Cardiac muscle cell (in vitro differentiated cells and primary cell): ENCODE data around the gene AGRN. TPM values are rescaled to one million over a fixed set of nuclear protein-coding genes. Genes with fewer than 3 reads are reported as not detected.

Experiments used
- DNase-seq, 2 donors: peaks; one replicate each; pipeline versions ENCODE4 v3.0.0 to v3.0.0-alpha.2; 2010 to 2017; ENCODE audit warnings: low read depth in 1 of 2, low spot score in 1 of 2
- H3K27ac ChIP-seq: fragments of 200-600 bp; sonication (generic); 2 replicates; pipeline ENCODE4 v1.5.1; 2016
- H3K27me3 ChIP-seq: fragments of 200-600 bp; sonication (generic); 2 replicates; pipeline ENCODE4 v1.6.0; 2016; ENCODE audit warnings: control low read depth
- H3K36me3 ChIP-seq: fragments of 200-600 bp; sonication (generic); 2 replicates; pipeline ENCODE4 v1.5.1; 2016; ENCODE audit warnings: control low read depth
- H3K4me1 ChIP-seq: fragments of 200-600 bp; sonication (generic); 2 replicates; pipeline ENCODE4 v1.8.1; 2017; ENCODE audit warnings: low read depth, mild to moderate bottlenecking, mixed run types
- H3K4me3 ChIP-seq: fragments of 200-600 bp; sonication (generic); 2 replicates; pipeline ENCODE4 v1.5.1; 2016; ENCODE audit warnings: mild to moderate bottlenecking
- H3K9me3 ChIP-seq: fragments of 200-600 bp; sonication (generic); 2 replicates; pipeline ENCODE4 v1.5.1; 2017; ENCODE audit warnings: low read depth, mild to moderate bottlenecking, control low read depth
- polyA plus RNA-seq: library from polyadenylated mRNA; unstranded; fragments of >200 nt; fragmentation: Nextera tagmentation; extraction: Ambion mirVana; gene quantifications from 2 replicates; pipeline ENCODE4 v1.2.1, GENCODE V29; 2016
- total RNA-seq: library from RNA; depleted of rRNA; stranded (reverse); fragments of >200 nt; gene quantifications from 2 replicates; pipeline ENCODE4 v1.2.3, GENCODE V29; 2016
- TF ChIP-seq, protein P1 (sequence below): IDR thresholded peaks from 2 replicates; pipeline ENCODE4 v1.5.1; 2012; ENCODE audit warnings: low read depth, mild to moderate bottlenecking, low read length

The AGRN gene
- total and polyA plus RNA-seq, 2 experiments from 2014 or later: 23.5 to 154 TPM

- H3K27ac ChIP-seq: no peak overlapping the region
- TF ChIP-seq, protein P1, sequence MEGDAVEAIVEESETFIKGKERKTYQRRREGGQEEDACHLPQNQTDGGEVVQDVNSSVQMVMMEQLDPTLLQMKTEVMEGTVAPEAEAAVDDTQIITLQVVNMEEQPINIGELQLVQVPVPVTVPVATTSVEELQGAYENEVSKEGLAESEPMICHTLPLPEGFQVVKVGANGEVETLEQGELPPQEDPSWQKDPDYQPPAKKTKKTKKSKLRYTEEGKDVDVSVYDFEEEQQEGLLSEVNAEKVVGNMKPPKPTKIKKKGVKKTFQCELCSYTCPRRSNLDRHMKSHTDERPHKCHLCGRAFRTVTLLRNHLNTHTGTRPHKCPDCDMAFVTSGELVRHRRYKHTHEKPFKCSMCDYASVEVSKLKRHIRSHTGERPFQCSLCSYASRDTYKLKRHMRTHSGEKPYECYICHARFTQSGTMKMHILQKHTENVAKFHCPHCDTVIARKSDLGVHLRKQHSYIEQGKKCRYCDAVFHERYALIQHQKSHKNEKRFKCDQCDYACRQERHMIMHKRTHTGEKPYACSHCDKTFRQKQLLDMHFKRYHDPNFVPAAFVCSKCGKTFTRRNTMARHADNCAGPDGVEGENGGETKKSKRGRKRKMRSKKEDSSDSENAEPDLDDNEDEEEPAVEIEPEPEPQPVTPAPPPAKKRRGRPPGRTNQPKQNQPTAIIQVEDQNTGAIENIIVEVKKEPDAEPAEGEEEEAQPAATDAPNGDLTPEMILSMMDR: no peak
- H3K27me3 ChIP-seq: no peaks in the 10 kb centered on the region
- DNase-seq: no peak
- no peak overlapping the region for H3K4me3 ChIP-seq
- no peaks in the 10 kb centered on the region for H3K9me3 ChIP-seq
- peaks cover 15% of the 10 kb centered on the region for H3K36me3 ChIP-seq
- no peaks in the 10 kb centered on the region for H3K4me1 ChIP-seq
These were observed 26.8 kb downstream of the AGRN start for GRCh38 chr1:1046767-1047166.

DNA sequence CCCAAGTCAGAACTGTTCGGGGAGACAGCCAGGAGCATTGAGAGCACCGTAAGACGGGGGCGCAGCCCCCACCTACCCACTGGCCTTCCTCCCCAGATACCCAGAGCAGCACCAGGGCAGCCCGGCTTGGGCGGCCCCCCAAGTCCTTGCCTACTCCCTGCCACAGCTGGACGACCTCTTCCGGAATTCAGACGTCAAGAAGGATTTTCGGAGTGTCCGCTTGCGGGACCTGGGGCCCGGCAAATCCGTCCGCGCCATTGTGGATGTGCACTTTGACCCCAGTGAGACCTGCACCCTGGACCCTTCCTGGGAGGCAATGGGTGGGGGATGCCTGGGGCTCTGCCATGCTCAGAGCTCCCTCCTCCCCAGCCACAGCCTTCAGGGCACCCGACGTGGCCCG lies 27.5 kb downstream of the AGRN start:
- no peak for DNase-seq
- TF ChIP-seq, protein P1: no peak
- no peaks in the 10 kb centered on the region for H3K9me3 ChIP-seq
- no peaks in the 10 kb centered on the region for H3K4me1 ChIP-seq
- no peak overlapping the region for H3K27ac ChIP-seq
- no peak overlapping the region for H3K4me3 ChIP-seq
- H3K36me3 ChIP-seq: peaks cover 15% of the 10 kb centered on the region
- H3K27me3 ChIP-seq: no peaks in the 10 kb centered on the region

GRCh38 chr1:1047963-1048362 lies 28.0 kb downstream of the AGRN start:
- Histone ChIP-seq H3K27me3 (no peaks in the 10 kb centered on the region), H3K4me1 (no peaks in the 10 kb centered on the region), H3K27ac (no peak overlapping the region), H3K36me3 (peaks cover 15% of the 10 kb centered on the region), H3K4me3 (no peak overlapping the region), H3K9me3 (no peaks in the 10 kb centered on the region)
- no peak for DNase-seq
- TF ChIP-seq, protein P1: no peak

DNA sequence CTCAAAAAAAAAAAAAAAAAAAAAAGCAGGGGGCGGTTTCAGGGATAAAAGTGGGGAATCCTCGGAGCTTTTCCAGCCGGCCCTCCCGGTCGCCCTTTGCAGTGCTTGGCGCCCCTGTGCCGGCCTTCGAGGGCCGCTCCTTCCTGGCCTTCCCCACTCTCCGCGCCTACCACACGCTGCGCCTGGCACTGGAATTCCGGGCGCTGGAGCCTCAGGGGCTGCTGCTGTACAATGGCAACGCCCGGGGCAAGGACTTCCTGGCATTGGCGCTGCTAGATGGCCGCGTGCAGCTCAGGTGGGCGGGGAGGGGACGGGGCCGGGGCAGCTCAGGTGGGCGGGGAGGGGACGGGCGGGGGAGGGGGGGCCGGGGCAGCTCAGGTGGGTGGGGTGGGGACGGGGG lies 28.8 kb downstream of the AGRN start:
- H3K27me3 ChIP-seq: no peaks in the 10 kb centered on the region
- H3K4me3 ChIP-seq: no peak overlapping the region
- no peak for DNase-seq
- TF ChIP-seq, protein P1: no peak
- H3K27ac ChIP-seq: no peak overlapping the region
- H3K36me3 ChIP-seq: peaks cover 15% of the 10 kb centered on the region
- no peaks in the 10 kb centered on the region for H3K9me3 ChIP-seq
- H3K4me1 ChIP-seq: no peaks in the 10 kb centered on the region

- H3K36me3 ChIP-seq: peaks cover 11% of the 10 kb centered on the region
- TF ChIP-seq, protein P1: no peak
These were observed 29.6 kb downstream of the AGRN start for GRCh38 chr1:1049318-1050165.

More at GRCh38 chr1:1049318-1050165, 29.6 kb downstream of the AGRN start:
- no peak for DNase-seq
- H3K9me3 ChIP-seq: no peaks in the 10 kb centered on the region
- H3K27me3 ChIP-seq: no peaks in the 10 kb centered on the region
- no peak overlapping the region for H3K27ac ChIP-seq
- H3K4me3 ChIP-seq: no peak overlapping the region
- no peaks in the 10 kb centered on the region for H3K4me1 ChIP-seq
